HG03139 (cell line): ENCODE data around the gene C11orf97.
"Not testable (repeated sequence)": the region's sequence is repeated elsewhere in the genome, so short reads cannot be mapped to it uniquely, and the experiment has no call there.

Source experiments
- ATAC-seq: cut with Tn5 transposase; IDR thresholded peaks from one replicate; pipeline ENCODE4 v1.9.1; 2021; ENCODE audit not compliant: unreplicated experiment

C11orf97 gene, protein sequence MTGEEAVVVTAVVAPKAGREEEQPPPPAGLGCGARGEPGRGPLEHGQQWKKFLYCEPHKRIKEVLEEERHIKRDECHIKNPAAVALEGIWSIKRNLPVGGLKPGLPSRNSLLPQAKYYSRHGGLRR

DNA sequence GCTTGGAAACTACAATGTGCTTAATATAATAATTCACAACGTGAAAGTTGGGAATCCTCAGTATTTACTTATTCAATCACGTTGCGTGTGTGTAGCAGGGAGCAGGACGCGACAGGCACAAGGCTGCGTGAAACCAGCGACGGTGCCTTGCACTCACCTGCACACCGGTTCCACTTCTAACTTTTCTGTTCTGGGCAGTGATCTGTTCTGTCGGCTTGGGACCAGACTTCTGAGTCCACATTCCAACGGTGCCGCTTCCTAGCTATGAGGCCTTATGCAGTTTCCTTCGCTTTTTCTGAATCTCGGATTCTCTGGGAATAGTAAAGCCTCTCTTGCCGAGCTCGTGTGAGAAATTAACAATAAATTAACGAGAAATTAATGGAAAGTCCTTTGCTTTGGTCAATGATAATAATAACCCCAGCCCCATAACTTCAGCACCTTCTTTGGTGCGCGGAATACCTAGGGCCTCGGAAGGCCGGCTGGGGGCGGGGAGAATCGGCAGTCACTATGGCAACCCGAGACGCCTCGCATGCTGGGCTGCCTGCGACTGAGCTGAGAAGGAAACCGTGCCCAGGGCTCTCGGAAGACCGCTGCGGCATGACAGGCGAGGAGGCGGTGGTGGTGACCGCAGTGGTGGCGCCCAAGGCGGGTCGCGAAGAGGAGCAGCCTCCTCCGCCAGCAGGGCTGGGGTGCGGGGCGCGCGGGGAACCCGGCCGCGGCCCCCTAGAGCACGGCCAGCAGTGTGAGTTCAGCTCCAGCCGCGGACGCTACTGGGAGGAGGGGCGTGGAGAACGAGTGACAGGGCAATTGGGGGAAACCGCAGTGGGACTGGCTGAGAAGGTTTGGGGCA lies at the start of gene C11orf97:
Gene C11orf97, plus strand, starts transcription at position 530 of the 850 bp plus-strand sequence. Its CDS starts 68 bp downstream, at position 598.
- peak; percentile 81 for ATAC-seq

DNA sequence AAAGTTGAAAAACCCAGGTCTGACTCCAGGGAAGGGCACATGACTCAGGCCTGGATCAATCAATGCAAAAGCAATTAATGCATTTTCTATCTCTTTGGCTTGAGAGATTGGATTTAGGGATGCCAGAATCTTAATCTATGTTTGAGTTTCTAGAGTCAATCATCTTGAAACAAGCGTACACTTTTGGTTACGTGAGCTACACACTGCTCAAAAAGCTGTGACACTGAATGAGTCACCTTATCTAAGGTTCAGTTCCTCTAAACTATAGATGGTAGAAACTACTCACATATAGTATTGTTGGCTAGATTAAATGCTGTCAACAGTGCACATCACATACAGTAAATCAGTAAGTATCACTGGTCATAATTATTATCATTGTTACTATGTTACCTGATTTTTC lies 42.8 kb upstream of the C11orf97 start:
- peak; percentile 76 for ATAC-seq

DNA sequence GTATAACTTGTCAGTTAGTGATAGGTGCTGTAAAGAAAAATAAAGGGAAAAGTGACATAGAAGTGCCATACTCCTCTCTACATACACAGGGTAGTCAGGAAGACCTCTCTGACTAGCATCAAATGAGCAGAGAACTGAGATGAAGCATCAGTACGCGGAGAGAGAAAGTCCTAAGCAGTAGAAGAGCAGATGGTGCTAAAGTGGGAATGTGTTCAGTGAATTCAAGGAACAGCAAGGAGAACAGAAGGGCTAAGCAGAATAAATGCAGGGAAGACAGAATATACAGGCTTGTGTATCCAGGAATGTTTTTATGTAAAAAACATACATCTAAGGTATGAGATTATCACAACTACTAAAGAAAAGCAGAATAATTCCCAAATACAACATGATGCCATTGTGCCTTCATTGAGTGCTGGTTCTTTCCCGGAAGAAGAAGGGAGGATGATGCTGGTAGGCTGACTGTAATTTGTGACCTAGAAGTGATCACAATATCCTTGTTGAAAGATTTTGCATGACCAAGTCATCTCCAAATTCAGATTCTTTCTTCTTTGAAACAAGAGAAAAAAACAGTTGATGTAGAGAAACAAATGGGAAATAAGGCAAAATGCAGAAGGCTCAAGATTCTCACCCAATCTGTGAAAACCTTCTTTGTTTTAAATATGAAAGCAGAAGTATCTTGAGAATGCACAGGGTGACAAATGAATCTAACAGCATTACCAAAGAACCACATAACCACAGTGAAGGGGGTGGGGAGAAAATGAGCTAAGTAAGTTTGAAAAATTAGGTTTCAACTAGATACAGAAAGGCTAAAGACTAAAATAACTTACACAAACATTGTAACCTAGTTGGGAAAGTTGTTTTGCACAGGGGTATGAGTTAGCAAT lies 39.1 kb upstream of the C11orf97 start:
- ATAC-seq = peak; percentile 81

DNA sequence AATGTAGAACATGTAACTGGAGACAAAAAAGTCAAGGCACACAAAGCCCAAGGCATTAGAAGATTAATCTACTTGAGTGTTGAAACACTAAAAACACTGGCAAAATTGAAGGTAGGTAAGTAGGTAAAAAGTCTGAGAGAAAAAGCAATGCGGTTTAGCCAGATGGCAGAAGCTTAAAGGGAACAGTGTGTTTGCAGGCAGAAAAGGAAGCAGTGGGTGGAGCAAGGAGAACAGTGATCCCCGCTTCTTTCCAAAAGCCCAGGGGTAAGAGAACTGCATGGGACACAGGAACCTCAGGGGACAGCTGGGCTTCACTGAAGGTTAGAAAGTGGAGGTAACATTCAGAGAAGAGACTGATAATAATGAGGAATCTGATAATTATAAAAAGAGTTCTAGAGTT lies 34.6 kb upstream of the C11orf97 start:
- no peak for ATAC-seq

DNA sequence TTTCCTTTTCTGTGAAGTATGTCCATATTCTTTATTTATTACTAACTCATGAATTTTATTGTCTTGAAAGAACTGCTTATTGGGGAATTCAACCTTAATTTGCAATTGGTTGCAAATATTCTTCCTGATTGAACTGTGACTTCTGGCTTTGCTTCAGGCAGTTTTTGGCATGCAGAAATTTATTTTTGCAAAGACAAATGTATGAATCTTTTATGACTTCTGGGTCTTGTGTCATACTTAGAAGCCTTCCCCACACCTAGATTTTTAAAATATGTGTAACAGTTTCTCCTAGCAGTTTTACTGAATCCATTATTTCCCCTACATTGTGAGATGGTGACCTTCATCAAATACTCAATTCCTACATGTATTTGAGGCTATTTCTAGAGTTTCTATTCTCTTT lies 30.9 kb upstream of the C11orf97 start:
- no peak for ATAC-seq

DNA sequence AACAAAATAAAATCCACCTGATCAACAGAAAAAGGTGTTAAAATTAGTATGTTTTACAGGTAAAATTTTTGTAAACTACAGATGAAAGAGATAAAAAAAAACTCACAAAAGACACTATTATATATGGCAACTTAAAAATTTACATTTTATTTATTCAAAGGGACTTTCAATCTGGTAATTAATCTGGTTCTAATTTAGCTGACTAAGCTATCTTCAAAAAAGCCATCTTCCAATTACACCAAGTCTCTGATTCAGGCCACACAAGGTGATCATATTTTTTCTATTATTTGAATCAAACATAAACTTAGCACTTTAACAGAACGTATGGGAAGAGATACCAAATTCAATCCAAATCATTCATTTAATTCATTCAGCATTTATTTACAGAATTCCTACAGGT lies 26.2 kb upstream of the C11orf97 start:
- no peak for ATAC-seq

DNA sequence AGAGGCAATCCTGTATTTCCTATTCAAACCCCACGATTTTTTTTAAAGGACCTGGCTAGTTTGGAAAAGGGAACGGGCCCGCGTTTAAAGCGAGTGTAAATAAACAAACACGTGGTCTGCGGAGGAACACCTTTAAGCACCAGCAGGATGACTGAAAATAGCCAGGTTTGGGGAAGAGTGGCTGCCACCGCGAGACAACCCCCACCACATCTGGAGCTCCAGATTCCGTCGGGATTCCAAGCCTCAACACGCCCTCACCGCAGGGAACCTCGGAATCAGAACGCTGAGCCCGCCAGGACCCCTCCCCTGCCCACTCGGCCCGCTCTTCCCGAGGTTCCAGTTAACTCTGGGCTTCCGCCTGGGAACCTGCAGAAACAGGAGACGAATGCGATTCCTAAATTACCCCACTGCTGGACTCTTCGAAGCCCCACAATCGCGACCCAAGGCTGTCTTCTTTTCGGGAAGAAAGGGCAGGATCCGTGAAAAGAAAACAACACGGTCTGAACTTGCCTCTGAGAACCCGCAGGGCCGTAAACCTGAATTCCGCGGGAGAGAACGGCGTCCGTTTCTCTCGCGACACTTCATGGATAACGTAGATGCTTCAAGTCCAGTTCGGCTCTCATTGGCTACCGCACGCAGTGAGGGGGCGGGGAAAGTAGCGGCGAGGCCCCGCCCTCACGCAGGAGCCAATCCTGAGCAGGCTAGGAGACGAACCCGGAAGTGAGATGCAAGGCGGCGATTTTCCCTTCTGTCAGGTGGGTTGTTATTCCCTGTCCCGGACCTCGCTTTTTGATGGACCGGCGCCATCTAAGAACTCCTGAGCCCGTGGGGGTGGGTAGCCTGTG lies 18.8 kb upstream of the C11orf97 start, which contains the start of the genes ANKRD49 and MRE11:
Gene ANKRD49, plus strand, starts transcription at position 704 of the 845 bp plus-strand sequence. CDS start 2,710 bp downstream, outside the sequence.
Gene MRE11, minus strand, starts transcription at position 564 of the 845 bp plus-strand sequence. CDS start 1,043 bp downstream, outside the sequence.
- peak; percentile 100 for ATAC-seq

DNA sequence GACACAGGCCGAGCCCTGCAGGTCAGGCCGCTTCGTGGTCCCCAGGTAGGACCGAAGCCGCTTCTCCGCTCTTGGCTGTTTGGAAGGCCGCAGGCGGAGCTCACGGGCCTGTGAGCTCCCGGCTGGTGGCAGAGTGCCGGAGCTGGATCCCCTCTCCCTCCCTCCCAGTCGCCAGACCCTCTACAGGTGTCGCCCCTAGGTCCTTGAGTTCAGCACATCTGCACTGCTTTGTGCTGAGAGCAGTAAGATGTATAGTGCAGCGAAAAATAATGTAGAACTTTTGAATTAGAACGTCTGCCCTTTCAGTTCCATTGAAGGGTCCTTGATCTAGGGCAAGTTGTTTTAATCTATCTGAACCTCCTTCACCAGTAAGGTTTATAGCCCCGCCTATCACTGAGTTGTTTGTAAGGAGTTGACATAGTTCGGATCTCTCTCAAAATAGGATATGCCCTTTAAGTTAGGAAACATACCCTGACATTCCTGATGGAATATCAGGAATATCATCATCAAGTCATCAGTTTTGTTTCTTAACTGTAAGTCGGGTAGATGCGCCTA lies 18.1 kb upstream of the C11orf97 start:
- peak; percentile 51 for ATAC-seq

DNA sequence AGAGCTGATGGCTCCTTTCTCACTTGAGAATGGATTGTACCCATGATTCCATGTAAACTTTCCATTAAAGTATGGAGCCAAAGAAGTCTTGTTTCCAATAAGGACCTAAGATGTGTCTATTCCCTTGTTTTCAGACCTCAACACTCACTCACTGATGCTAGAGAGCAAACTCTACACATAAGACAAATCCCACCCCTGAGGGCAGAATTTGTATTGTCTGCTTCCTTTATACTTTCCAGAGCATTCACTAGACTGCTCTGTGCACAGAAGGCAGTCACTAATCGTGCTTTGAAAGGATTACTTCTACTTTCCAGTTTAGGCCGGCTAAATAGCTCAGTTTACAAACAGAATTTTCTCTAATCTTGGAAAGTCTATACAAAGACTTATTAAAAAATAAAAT lies 12.1 kb upstream of the C11orf97 start:
- ATAC-seq = no peak

DNA sequence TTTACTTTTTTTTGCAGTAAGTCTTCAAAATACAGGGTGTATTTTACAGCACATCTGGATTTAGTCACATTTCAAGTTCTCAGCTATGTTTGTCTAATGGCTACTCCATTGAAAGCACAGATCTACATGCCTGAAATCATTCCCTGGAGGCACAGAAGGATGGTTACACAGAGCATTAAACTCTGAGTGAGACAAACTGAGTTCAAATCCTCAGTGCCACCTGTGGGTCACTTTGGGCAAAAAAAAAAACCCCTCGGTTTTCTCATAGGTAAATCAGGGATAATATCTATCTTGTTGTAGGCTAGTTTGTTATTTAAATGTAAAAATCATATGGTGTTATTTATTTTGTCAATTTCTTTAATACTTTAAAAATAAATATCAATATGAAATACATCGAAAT lies 10.7 kb upstream of the C11orf97 start:
- ATAC-seq = no peak

DNA sequence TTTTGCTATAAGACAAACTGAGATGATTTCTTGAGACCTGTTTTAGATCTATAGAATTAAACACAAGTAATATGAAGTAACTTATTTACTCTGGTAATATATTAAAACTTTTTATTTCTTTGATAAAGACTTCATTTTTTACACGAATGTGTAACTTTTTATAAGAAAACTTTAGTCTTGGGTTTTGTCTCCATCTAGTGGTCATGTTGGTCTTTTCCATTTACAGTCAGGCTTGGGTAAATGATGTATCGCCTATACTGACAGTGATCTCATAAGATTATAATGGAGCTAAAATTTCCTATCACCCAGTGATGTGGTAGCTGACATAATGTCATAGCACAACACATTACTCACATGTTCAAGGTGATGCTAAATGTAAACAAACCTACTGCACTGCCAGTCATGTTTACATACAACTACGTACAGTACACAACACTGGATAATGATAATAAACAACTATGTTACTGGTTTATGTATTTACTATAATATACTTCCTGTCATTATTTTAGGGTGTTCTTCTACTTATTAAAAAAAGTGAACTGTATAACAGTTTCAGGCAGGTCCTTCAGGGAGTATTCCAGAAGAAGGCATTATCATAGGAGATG lies 7.5 kb upstream of the C11orf97 start:
- ATAC-seq = no peak

DNA sequence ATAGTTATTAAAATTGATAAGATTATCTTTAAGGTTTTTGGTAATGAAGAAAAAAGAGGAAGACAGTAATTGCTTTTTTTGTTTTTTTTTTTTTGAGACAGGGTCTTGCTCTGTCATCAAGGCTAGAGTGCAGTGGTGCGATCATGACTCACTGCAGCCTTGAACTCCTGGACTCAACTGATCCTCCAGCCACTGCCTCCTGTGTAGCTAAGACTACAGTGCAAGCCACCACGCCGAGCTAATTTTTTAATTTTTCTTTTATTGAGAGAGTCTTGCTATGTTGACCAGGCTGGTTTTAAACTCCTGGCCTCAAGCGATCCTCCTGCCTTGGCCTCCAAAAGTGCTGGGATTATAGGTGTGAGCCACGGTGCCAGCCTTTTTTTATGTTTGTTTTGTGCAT lies 5.7 kb upstream of the C11orf97 start:
- not testable (repeated sequence) for ATAC-seq

DNA sequence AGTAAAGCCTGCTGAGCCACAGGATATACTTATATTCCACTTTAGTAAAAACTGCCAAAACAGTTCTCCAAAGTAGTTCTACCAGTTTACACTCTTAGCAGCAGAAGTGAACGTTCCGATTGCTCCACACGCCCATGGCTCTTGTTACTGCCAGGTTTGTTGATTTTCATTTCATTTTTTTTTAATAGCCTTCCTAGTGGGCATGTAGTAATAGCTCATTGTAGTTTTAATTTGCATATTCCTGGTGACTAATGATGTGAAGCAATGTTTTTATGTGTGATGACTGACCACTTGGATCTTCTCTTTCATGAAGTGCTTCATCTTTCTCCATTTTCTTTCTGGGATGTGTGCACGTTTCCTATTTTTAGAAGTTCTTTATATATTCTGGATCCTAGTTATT lies 4.8 kb upstream of the C11orf97 start:
- no peak for ATAC-seq

DNA sequence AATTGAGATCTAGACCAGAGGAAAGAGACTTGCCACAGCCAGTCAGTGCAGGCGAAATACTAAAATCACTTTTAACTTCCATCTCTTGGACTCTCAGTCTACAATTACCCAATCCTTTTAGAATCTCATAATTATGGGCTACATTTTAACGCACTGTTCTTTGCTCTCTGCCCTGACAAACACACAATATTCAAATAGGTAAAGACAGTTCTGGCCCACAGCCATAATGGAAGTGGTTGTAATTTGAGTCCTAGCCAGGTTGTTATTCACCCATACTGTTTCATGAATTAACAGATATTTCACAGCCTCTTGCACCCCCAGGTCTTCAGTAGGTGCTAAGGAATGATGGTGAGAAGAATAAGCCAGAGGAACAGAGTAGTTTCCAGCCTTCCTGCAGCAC lies 830 bp downstream of the C11orf97 start:
- ATAC-seq = no peak

DNA sequence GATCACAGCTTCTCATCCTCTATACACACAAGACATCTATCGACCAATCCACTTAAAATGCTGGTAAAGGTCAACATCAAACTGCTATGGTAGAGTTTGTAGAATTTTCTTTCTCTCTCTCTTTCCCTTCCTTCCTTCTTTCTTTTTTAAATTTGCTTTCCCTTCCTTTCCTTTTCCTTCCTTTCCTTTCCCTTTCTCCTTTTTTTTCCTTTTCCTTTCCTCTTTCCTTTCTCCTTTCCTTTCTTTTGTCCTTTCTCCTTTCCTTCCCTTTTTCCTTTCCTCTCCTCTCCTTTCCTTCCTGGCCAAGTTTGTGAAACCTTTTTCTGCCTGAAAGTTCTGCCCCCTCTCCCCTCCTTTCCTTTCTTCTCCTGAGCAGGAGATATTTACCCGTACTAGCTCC lies 3.1 kb downstream of the C11orf97 start:
- no peak for ATAC-seq

DNA sequence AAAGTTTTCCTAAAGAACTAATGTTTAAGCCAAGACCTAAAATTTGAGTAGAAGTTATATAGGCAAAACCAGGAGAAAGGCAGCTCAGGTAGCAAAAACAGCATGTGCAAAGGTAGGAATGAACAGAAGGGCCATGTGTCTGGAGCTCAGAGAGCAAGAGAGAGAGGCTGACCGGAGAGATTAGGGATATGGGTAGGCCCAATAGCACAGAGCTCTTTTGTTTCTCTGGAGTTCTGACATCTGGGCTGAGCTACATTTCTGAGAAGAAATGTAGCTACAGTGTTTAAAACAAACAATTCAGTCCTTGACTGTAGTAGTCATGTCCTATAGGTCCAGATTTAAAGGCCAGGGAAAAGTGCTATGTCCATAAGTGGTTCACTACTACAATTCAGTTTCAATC lies 4.5 kb downstream of the C11orf97 start:
- ATAC-seq = no peak

DNA sequence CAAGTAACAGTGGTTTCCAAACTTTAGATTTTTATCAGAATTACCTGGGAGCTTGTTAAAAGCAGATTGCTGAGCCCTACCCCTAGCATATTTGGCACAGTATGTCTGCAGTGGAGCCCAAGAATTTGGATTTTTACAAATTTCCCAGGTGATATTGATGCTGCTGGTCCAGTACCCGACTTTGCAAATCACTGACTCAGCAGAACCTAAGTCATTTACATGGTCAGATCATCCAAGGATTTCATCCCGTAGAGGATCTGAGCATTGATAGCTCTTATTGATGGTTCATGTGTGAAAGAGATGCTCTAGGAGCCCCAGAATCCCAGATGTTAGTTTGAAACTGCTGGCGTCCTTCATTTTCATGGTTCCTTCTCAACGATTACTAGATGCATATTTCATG lies 6.0 kb downstream of the C11orf97 start:
- ATAC-seq = no peak

DNA sequence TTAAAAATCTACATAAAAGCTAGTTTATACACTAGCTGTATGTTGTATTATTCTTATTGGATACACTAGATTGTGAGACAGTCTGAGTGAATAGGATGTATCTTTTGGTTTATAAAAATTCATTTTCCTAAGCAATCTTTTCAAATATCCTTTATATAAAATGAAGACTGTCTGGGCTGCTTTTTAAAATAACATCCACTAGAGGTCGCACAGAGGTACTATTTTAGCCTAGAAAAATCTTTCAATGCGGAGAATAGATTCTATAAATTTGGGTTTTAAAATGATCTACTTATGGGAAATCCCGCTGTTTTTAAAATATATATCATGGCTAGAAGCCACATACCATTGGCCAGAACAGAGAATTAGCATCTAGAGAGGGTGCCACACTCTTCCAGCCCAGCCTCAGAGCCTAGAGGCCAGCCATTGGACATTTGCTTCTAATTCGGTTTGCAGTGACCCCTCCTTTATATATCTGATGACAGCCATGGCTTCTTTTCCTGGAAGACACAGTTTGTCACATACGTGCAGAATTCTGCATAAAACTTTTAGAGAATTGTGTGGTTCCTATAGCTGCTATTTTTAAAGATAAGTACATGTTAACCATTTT lies 7.3 kb downstream of the C11orf97 start:
- no peak for ATAC-seq

DNA sequence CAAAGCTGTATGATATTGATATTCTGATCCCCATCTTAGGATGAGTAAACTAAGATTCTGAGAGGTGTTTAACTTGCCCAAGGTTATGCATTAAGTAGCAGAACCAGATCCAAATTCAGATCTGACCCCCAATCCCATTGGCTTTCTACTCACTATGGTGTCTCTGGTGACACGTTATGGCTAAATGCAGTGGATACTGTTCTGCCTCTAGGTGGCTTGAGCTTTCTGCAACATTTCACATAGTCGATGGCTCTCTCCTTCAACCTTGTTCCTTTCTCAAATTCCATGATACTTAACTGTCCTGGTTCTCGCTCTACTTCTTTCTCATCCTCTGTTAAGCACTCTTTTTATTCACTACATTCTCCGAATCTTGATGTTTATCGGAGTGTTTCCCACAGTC lies 9.4 kb downstream of the C11orf97 start:
- ATAC-seq = no peak
